Activated gamma-delta T cell treated with anti-CD3 and anti-CD28 coated beads, Interleukin-2, amount 50 U/mL, for 16 hours (primary cell): ENCODE measurements around the gene QARS1.

Experiments
- DNase-seq: peaks from one replicate; pipeline ENCODE4 v3.0.0-alpha.2; 2020; ENCODE audit warnings: low read depth

The QARS1 gene

DNA sequence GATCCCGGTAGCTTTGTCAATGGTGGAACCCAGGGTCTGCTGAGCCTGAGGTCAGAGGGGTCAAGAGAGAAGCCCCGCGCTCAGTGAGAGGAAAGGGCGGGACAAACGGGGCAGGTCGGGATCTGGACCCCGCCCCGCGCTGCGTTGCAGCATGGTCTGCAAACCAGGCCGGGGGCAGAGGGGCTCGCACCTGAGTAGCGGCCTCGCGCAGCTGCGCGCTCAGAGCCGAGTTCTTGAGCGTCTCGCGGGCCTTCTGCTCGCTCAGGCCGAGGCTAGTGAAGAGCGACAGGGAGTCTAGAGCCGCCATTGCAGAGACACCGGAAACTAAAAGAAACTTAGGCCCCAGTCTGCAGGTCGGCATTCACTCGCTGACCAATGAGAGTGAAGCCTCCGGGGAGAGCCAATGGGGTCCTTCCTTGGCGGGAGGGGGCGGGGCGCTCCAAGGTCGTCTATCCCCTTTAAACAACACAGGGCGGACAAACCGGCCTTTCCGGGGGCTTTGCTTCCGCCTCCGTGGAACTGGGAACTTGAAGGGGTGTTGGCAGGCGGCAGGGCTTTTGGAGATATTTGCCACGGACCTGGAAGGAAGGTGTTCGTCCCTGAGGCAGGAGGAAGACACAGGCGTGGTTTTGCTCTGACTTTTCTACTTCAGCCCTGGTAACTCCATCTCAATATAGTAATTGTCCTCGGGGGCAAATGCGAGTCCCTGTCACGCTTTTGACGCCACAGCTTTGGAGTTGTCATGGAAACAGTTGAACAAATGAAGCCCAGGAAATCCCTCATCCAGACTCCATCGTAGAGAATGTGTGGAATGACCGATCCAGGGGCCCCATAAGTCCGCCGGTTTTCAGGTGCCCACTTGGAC, at the start of gene QARS1:
TSS of gene QARS1 (minus strand) at position 331 of the 865 bp plus-strand sequence. CDS start at position 307, 24 bp downstream.
- DNase-seq: peak; percentile 84

DNA sequence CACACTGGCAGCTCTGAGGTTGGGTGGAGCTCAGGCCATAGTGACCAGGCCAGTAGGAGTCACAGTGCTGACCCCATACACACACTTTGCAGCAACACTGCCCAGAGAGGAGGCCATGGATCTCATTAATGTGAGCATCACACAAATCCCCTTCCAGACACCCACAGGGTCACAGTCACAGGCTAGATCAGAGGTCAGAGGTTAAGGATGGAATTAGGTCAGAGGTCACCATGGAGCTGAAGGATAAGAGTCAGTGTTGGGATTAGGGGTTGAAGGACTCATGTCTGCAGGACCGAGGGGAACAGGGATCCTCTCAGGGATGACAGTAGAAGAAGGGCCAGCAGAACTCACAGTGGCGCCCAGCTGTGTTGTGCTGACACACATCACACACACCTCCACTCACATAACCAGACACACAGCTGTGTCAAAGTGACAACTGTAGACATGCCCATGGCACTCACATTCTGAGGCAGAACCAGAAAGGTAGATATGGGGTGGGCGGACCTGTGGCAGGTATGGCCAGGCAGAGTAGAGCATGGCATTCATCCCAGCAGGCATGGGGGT, 48.9 kb upstream of the QARS1 start:
- no peak for DNase-seq

DNA sequence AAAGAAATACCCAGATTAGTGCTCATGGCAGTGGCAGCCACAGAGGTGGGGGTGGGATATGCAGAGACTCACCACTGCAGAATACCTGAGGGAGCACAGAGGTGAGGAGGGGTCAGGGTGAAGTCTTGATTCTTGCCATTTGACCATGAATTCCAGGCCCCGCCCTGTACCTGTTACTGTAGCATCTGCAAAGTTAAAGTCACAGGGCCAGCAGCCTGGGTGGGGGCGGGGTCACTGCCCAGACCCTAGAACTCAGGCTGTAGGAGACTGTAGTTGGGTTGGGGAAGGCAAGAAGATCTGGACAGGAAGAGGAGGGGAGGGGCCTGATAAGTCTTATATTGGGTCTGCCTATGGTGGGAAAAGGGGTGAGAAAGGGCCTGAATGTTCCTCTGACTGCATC, 47.1 kb upstream of the QARS1 start:
- DNase-seq: no peak

DNA sequence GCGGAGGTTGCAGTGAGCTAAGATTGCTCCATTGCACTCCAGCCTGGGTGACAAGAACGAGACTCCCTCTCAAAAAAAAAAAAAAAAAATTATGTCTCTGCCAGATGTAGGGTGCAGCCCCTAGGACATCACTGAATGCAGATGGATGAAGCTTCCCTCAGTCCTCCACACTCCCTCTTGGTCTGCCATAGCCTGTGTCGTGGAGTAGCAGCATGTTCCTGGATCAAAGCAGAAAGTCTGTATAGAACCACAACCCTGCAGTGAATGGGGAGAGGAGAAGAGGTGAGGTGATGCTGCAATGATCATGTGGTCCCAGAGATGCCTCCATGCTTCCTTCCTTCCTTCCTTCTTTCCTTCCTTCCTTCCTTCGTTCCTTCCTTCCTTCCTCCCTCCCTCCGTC, 43.6 kb upstream of the QARS1 start:
- DNase-seq: no peak

DNA sequence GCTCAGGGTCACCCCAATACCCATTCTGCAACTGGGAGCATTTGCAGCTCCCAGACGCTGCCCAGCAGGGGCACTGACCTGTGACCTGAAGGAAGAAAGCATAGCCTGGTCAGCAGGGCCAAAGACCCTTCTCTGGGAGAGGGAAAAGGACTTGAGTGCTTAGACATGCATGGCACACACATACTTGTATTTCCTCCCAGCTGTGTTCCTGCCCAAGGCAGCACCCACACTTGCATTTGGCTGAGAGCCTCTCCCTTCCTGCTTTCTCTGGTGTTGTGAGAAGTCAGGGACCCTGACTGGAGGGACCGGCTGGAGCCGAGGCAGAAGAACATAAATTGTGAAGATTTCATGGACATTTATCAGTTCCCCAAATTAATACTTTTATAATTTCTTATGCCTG, 35.5 kb upstream of the QARS1 start:
- DNase-seq: no peak

DNA sequence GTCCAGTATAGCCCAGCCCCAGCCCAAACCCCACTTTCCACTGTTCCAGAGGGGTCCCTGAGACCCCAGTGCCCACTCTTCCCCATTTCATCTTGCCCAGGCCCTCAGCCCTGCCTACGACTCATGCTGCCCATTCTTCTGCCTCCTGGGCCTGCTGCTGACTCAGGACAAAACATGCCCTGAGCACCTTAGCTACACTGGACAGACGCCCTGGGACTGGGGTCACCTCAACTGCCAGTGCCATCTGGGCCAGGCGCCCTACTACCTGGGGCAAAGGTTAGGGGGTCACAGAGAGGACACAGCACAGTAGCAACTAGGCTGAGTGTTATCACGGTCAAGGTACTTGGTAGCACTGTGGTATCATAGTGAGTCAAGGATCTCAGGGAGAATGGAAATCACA, 30.9 kb upstream of the QARS1 start:
- no peak for DNase-seq

DNA sequence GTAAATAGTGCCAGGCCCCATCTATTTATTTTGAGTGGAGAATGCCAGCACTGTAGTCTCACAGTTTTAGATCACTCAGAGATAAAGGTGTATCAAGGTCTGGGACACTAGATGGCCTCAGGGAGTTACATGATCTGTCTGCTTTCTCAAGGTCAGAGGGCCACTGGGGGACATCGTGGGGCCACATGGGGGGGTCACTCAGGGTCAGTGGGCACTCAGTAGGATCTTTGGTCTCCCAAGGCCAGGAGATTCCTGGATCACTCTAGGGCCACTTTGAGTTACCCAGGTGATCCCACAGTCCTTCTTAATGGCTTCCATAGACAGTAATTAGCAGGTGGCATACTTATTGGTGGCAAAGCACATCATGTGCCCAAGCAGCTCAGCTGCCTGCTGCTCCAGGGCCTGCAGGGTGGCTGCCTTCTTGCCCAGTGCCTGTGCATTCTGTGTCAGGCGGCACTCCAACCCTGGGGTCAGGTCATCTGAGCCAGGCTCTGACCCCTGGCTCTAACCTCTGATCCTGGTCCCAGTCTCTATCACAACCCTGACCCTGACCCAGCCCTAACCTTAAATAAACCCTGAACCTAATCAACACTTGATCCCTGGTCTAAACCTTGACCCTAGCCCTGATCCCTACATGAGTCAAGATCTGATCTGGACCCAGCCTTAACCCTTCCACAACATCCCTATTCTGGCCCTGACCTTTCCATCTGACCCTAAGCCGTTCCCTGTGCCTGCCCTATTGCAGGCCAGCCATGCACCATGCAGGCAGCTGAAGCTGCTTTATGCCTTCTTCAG, 30.1 kb upstream of the QARS1 start:
- no peak for DNase-seq

DNA sequence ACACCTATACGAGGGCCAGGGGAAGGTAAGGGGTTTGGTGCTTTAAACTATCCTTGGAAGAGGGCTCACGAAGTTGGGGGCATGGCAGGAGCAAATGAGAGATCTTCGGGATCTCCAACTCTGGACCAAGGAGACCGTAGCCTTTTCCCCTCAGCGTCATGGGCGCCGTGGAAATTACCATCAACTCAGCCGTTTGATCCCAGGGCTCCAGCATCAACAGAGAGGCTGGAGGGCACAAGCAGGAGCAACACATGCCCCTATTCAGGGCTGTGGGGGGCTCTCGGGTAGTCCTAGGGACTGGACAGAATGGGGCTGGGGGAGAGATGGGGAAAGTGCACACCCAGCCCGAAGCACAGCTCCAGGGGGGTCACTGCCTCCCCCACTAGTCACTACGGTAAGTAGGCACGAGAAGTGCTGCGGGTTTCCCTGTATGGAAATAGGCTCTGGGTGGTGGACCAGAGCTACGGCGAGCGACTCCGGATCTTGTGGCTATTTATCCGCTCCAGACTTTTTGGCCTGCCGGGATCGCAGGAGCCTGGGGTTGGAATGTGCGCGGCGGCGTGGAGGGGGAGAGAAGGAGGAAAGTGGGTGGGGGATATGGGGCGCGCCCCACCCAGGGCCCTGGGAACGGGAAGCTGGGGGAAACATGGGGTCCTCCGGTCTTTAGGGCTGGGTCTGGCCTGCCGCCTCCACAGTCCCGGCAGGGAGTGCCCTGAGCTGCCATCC, 28.8 kb upstream of the QARS1 start:
- DNase-seq: no peak

DNA sequence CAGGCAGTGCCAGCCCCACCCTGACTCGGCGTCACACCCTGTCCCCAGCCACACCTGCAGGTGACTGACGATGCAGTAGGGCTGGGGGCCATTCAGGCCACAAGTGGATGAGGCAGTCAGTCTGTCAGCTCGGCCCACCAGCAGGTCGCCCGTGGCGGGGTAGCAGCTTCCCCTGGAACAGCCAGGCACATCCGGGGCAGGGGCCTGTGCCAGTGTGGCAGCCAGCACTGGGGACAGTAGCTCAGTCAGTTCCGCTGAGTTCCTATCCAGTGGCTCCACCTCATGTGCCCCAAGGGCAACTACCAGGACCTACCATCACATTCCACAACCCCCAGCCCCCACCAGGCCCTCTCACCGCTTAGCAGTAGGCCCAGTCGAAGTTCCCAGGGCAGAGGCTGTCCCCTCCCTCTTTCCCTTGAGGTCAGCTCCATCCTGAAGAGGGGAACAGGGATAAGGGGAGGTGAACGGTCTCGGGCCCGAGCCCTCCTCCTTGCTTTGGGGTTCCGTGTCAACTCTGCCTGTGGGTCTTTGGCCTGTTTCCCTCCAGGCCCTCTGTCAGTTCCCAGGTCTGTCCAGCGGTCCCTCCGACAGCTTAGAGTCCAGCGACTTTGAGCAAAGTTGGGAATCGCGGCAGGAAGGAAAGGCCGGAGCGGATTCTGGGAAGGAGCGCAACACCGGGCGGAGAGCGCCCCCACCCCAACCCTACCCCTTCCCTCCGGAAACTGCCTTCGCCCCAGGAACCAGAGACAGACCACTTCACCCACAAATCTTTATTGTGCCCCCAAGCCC, 28.1 kb upstream of the QARS1 start, which contains the start of gene LAMB2:
TSS of gene LAMB2 (minus strand) at position 614 of the 789 bp plus-strand sequence. CDS start at position 431, 183 bp downstream.
- no peak for DNase-seq

DNA sequence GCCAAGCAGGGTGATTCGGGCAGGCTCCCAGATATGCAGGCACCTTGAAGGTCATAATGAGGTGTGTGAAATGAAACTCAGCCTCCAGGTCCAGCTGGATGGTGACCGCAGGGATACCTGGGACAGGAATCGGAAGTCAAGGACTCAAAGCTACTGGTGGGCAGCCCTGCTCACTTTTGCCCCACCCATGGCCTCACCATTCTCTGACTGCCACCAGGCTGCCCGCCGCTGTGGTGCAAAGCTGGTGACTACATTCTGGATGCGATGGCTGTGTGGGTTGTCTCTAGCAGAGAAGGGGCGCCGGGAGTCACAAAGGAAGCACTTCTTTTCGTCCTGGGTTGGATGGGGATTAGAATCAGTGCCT, 27.5 kb upstream of the QARS1 start:
- DNase-seq: no peak

DNA sequence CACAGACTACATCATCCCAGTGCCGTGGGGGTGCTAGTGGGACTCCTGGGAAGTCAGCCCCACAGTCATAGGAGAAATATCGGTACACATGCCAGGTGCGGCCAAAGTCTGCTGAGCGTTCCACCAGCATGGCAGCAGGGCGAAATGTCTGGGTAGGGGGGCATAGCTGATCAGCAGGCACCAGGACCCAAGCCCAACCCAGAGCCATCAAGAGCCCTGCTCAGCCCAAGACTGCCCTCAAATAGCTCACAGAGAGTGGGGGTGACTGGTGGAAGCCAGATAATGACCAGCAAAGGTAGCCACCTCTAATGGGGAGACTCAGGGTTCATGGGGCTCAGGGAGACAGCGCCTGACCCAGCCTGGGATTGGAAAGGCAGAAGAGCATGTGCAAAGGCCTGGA, 27.0 kb upstream of the QARS1 start:
- no peak for DNase-seq

DNA sequence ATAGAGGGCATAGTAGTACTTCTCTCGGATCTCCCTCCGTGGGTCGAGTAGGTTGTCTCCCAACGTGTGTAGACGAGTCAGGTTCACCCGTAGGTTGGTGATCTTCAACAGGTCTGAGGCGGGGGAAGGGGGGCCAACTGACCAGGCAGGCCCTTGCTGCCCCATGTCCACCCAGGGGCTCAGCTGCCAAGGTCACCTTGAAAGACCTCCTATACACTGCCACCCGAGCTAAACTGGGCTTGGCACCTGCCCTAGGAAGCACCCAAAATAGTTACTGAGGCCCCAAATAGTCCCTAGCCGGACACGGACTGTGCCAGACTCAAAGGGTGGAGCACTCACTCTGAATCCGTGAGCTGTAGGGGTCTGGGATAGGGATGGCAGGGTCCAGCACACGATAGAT, 26.5 kb upstream of the QARS1 start:
- no peak for DNase-seq

DNA sequence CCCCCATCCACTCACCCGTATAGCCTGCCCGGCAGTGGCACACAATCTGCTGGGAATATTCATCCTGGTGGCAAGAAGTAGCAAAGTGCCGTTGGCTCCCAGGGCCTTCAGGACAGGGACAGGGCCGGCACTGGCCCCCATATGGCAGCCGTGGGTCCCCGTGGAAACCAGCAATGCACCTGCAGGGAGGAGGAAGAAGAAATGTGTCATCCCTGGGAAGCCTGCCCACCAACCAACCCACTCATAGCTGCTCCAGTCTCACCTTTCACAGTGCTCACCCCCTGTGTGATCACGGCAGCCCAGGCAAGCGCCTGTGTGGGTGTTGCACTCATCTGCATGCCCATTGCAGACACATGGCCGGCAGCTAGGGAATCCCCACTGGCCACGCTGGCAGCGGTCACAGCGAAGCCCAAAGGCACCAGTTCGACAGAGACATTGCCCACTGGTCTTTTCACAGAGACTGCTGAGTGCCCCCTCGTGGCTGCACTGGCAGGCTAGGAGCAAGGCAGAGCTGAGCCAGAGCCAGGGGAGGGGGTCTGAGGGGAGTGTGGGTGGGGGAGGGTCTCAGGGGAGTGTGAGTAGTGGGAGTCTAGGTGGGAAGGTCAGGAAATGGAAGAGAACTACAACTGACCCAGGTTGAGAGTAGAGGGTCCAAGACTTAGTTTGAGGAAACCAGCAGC, 20.6 kb upstream of the QARS1 start:
- no peak for DNase-seq

DNA sequence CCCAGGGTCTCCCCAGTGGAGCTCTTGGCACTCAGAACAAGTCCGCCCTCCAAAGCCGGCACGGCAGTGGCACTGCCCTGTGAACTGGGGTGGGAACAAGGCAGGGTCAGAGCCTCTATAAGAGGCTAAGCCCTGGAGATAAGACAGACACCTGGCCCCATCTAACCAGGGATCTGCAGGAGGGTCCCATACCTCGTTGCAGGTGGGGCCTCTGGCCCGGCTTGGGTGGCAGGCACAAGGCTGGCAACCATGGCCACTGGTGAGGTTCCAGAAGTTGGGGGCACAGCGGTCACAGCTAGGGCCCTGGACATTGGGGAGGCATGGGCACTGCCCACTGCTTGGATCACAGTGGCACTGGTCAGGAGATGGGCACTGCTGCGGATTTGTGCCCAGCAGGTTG, 19.6 kb upstream of the QARS1 start:
- DNase-seq: no peak

DNA sequence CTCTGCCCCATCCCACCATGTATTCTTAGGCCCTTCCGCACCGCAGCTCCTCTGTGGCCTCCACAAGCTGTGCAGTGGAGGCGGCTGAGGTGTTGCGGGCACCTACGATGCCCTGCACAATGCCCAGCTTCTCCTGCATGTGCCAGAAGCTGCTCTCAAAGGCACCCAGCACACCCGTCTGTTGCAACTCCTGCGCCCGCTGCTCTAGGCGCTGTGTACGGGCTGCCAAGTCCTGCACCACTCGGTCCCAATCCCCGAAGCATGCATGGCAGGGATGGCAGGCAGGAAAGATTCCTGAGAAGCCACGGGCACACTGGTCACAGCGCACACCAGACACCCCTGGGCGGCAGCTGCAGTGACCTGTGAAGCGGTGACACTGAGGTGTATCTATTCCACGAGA, 19.1 kb upstream of the QARS1 start:
- no peak for DNase-seq

DNA sequence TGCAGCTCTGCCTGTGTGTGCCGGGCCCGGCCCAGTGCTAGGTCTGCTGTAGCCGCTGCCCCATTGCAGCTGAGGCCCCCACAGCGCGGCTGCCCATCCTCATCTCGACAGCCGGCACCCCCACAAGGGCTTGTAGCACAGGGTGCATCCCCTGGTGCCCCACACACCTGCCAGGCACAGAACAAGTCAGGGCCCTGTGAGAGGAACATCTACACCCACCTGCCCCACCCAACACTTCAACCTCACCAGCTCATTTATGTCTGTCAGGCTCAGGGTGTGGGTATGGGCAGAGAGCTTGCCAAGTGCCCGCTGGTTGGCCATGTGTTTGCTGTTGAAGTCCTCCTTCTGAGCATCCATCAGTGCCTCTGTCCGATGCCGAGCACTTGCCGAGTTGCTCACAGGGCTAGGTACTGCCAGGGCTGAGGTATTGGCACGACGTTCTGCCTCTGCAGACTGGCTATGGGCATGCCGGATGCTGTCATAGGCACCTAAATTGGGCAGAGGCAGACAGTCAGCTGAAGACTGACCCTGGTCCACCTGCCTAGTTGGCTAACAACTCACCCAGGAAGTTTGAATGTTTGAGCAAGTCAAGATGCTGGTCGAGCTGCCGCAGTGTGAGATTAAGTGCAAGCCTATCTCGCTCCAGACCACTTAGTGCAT, 18.5 kb upstream of the QARS1 start:
- no peak for DNase-seq

DNA sequence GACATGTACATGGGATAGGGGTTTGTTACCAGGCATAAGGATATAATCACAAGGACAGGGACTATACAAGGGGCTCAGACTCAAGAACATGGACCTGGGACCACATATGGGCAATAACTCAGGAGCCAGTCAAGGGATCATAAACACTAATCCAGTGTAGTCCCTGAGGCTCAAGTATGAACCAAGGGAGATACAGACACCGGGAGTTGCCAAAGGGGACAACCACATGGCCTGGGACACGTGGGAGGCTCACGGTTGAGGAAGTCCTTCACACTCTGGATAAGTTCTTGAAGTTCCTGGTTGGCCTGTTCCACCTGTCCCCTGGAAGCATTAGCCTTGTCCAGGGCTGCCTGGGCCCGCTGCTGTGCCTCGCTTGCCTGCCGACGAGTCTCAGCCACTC, 17.9 kb upstream of the QARS1 start:
- no peak for DNase-seq

DNA sequence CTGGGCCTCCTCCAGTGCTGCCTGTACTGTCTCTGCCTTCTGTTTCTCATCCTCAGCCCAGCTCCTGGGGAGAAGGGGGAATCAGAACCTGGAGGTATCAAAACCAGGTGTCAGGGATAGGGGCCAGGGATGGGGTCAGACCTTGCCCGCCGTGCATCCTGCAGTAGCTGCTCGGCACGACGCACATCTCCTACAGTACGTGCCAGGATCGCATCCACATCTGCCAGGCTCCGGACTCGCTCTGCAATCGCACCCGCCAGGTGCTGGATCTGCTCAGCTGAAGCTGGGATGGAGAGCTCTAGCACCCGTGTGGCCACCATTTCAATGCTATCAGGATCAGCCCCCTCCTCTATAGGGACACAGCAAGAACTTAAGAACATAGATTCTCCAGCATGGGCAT, 17.5 kb upstream of the QARS1 start:
- no peak for DNase-seq

DNA sequence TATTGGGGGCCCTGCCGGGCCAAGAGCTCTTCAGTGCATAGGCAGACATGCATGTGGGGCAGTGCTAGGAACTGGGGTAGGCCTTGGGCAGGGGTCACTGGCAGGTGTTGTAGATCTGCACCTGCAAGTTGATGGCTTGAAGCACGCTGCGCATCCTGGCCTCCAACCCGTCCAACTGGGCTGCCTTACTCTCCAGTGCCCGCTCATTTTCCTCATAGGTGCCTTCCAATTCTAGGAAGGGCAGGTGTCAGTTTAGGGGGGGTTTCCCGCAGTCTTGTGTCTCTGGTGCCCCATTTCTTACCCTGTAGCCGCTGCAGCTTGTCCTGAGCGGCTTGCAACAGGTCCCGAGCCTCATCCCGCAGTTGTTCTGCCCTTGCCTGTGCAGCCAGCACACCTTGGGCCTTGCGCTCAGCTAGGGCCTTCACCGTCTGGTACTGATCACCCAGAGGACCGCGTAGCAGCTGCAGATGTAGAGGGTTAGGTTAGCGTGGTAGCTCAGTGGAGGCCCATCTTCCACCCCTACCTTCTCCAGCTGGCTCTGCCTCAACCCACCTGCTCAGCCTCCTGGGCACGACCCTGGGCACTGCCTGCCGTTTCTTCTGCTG, 16.7 kb upstream of the QARS1 start:
- no peak for DNase-seq
